Heart left ventricle (tissue), 16 donors: ENCODE results near the gene DDX10. TPM values are rescaled to one million over a fixed set of nuclear protein-coding genes. Genes with fewer than 3 reads are reported as not detected.

Source experiments
- ATAC-seq, 4 donors: fragments of 200-7000 bp; cut with Tn5 transposase; one replicate each; pipeline ENCODE4 v1.9.1; 2020 to 2022; ENCODE audit warnings: moderate library complexity in 4 of 4, mild to moderate bottlenecking in 3 of 4, moderate number of reproducible peaks in 1 of 4
- DNase-seq, 5 donors: peaks; one replicate each; pipeline ENCODE4 v3.0.0-alpha.2; 2020
- H3K27ac ChIP-seq, 12 donors: fragments of 200-600 bp; sonication (generic) in 4 of 12; one replicate each; pipeline versions ENCODE4 v1.5.0 to v1.8.0; 2016 to 2022; ENCODE audit warnings: mild to moderate bottlenecking in 2 of 12
- H3K27me3 ChIP-seq, 9 donors: fragments of 200-600 bp; sonication (generic) in 2 of 9; one replicate each; pipeline versions ENCODE4 v1.5.1 to v1.8.0; 2016 to 2022; ENCODE audit warnings: mild to moderate bottlenecking in 3 of 9
- H3K36me3 ChIP-seq, 9 donors: fragments of 200-600 bp; sonication (generic) in 2 of 9; one replicate each; pipeline versions ENCODE4 v1.5.0 to v1.8.0; 2018 to 2022; ENCODE audit warnings: mild to moderate bottlenecking in 2 of 9
- H3K4me1 ChIP-seq, 12 donors: fragments of 200-600 bp; sonication (generic) in 4 of 12; one replicate each; pipeline versions ENCODE4 v1.5.0 to v1.8.0; 2016 to 2022; ENCODE audit warnings: mild to moderate bottlenecking in 3 of 12
- H3K4me3 ChIP-seq, 12 donors: fragments of 200-600 bp; sonication (generic) in 4 of 12; one replicate each; pipeline versions ENCODE4 v1.5.0 to v1.8.0; 2017 to 2022; ENCODE audit warnings: mild to moderate bottlenecking in 9 of 12, moderate library complexity in 4 of 12
- H3K9me3 ChIP-seq, 12 donors: fragments of 200-600 bp; sonication (generic) in 4 of 12; one replicate each; pipeline versions ENCODE4 v1.5.0 to v1.8.0; 2016 to 2022; ENCODE audit warnings: mild to moderate bottlenecking in 1 of 12
- POLR2A ChIP-seq, 2 donors: fragments of 450-650 bp; IDR thresholded peaks; one replicate each; pipeline ENCODE4 v1.6.1; 2017; ENCODE audit warnings: antibody characterized with exemption in 2 of 2, mild to moderate bottlenecking in 2 of 2, moderate library complexity in 2 of 2
- WGBS, 4 donors: extraction: QIAGEN DNeasy Blood & Tissue Kit in 2 of 4; methylation state at CpG; one replicate each; pipeline versions ENCODE4 v1.1.5 to v1.1.7; 2013 to 2018; 5-methylcytosine and 5-hydroxymethylcytosine counted together
- intact Hi-C, 10 donors: fragments of 100-400 bp; cut with DNase I; formaldehyde crosslinking; loops; one replicate each; pipeline versions ENCODE4 v1.11.1 to v1.14.2; 2022
- polyA plus RNA-seq, 2 donors: library from polyadenylated mRNA; stranded (reverse); fragments of 200-250 nt; gene quantifications; one replicate each; pipeline ENCODE4 v1.2.3, GENCODE V29; 2013
- total RNA-seq, 9 donors: library from RNA; depleted of rRNA in 2 of 9; stranded (reverse); fragments of >200 nt in 2 of 9; fragmentation: NEBNext Ultra II Directional in 3 of 9; extraction: Animal tissue kit (Norgen Biotek cat#: 25700) in 3 of 9; gene quantifications; one replicate each; pipeline versions ENCODE4 v1.1.0 to v1.2.4, GENCODE V29; 2016 to 2023
- TF ChIP-seq, protein P1 (sequence below), 12 donors: fragments of 200-600 bp; sonication (generic) in 4 of 12; IDR thresholded peaks; one replicate each; pipeline versions ENCODE4 v1.5.0 to v1.8.0; 2018 to 2022; ENCODE audit warnings: antibody characterized with exemption in 12 of 12, mild to moderate bottlenecking in 5 of 12
- donor health status: ischemic (EF 13 %, LVEDD 7.1; RV severe dilation, severe dysfunction).
- donor health status: healthy with polysubstance abuse.
- donor health status: DM: no; HTN: yes; CAD: no.
- donor health status: DM: no; HTN: no; CAD: no.
- donor health status: ischemic (EF 25% LVEDD 6.9; RV normal size, moderate dysfunction).
- donor health status: ischemic (EF 25% LVEDD 5.7; RV mildly dilated, moderate dysfunction).
- donor health status: healthy.
- donor health status: DM: yes; HTN: yes; CAD: no.
- donor health status: ischemic (EF 35%, LVEDD 5.7; RV mildly dilated, moderate dysfunction).
- donor health status: nonischemic (EF 11% LVEDD 7.7; RV severe dilation, severe dysfunction).
- donor health status: DM: yes; HTN: yes; CAD: no.
- donor health status: PGD.
- donor health status: ischemic (EF 29% LVEDD 5.4; RV normal size, mild dysfunction).
- donor health status: nonischemic (EF 23%, LVEDD 6.1; RV moderate dilation, normal function).

Gene DDX10
- total and polyA plus RNA-seq, 11 donors = 8.3 to 17.2 (median 12.1) TPM

DNA sequence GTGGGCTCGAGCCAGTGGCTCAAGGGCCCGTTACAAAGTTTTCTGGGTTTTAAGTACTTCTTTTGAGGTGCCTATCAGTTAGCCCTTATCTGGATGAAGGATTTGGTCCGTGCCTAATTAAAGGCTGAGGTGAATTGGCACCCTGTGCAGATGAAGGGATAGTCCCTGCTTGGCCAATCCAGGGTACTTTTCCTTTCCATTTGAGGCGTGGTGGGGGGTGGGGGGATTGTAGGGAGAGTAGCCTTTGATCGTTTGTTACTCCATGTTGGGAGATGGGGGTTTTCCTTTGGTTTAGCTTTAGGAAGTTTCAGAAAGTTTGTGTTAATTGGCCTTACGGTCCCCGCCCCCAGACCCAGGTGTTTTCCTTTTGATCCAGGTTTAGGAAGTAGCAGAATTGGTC, 170.8 kb downstream of the DDX10 start:
- H3K27ac ChIP-seq = no peak overlapping the region
- WGBS, 4 donors = 88 to 95% (median 91%) methylated on average over 7 of the region's 7 CpGs
- intact Hi-C loops = no loop called here
- H3K36me3 ChIP-seq = peaks cover 0 to 19% (median 8%) of the 10 kb centered on the region in 9 donors
- no peak for ATAC-seq
- H3K4me1 ChIP-seq = no peaks in the 10 kb centered on the region
- H3K4me3 ChIP-seq = no peak overlapping the region
- H3K9me3 ChIP-seq = no peaks in the 10 kb centered on the region
- H3K27me3 ChIP-seq = no peaks in the 10 kb centered on the region
- TF ChIP-seq, protein P1, sequence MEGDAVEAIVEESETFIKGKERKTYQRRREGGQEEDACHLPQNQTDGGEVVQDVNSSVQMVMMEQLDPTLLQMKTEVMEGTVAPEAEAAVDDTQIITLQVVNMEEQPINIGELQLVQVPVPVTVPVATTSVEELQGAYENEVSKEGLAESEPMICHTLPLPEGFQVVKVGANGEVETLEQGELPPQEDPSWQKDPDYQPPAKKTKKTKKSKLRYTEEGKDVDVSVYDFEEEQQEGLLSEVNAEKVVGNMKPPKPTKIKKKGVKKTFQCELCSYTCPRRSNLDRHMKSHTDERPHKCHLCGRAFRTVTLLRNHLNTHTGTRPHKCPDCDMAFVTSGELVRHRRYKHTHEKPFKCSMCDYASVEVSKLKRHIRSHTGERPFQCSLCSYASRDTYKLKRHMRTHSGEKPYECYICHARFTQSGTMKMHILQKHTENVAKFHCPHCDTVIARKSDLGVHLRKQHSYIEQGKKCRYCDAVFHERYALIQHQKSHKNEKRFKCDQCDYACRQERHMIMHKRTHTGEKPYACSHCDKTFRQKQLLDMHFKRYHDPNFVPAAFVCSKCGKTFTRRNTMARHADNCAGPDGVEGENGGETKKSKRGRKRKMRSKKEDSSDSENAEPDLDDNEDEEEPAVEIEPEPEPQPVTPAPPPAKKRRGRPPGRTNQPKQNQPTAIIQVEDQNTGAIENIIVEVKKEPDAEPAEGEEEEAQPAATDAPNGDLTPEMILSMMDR (IDR thresholded peaks at IDR 0.05) = no peak
- no peak for TF ChIP-seq POLR2A (IDR thresholded peaks at IDR 0.05)
- DNase-seq = no peak

DNA sequence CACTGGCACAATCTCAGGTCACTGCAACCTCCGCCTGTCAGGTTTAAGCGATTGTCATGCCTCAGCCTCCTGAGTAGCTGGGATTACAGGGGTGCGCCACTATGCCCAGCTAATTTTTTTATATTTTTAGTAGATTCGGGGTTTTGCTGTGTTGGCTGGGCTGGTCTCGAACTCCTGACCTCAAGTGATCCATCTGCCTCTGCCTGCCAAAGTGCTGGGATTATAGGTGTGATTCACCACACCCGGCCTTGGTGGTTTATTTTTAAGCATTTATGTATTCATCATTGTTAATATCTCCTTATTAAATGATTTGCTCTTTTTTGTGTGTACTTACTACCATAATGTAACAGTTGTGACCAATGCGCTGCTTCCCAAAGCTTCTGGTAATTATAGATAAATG, 171.7 kb downstream of the DDX10 start:
- ATAC-seq (no peak), DNase-seq (no peak)
- Histone ChIP-seq H3K9me3 (no peaks in the 10 kb centered on the region), H3K27me3 (no peaks in the 10 kb centered on the region), H3K27ac (no peak overlapping the region), H3K4me3 (no peak overlapping the region), H3K36me3 (peaks cover 0 to 23% (median 8%) of the 10 kb centered on the region in 9 donors), H3K4me1 (no peaks in the 10 kb centered on the region)
- 88 to 97% (median 94%) methylated on average over 7 of the region's 7 CpGs for WGBS, 4 donors
- intact Hi-C loops = no loop called here
- TF ChIP-seq, protein P1 (IDR thresholded peaks at IDR 0.05) = no peak
- no peak for TF ChIP-seq POLR2A (IDR thresholded peaks at IDR 0.05)

DNA sequence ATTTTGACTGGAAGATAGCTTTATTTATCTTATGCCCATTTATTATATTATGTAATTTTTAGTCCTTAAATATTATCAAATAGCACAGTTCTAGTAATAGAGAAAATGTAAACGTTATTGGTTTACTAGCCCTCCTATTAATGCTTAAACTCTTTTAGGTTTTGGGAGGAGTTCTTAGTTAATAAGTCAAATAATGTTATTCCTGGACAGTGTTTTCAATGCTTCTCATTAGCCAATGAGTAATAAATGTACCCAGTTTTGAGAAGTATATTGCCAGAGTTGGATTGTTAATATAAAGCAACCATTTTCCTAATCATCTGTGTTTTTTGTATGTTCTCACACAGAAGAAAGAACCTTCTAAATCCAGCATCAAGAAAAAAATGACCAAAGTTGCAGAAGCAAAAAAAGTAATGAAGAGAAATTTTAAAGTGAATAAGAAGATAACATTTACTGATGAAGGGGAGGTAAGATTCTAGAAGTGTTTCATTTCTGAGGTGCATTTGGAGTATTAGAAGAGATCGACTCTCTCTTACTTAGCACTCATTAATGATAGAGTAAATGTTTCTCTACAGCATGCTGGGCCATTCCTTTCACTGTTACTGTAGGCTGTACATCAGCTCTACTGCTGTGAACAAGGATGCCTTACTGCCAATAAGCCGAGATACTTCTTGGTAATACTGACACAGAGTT, 173.4 kb downstream of the DDX10 start:
- Histone ChIP-seq H3K36me3 (peaks cover 0 to 27% (median 8%) of the 10 kb centered on the region in 9 donors), H3K9me3 (no peaks in the 10 kb centered on the region), H3K27ac (no peak overlapping the region), H3K4me1 (no peaks in the 10 kb centered on the region), H3K27me3 (no peaks in the 10 kb centered on the region), H3K4me3 (no peak overlapping the region)
- 93 to 95% (median 94%) methylated on average over 3 of the region's 3 CpGs for WGBS, 4 donors
- intact Hi-C loops = no loop called here
- ATAC-seq = no peak
- TF ChIP-seq POLR2A (IDR thresholded peaks at IDR 0.05) = no peak
- TF ChIP-seq, protein P1 (IDR thresholded peaks at IDR 0.05) = no peak
- no peak for DNase-seq

DNA sequence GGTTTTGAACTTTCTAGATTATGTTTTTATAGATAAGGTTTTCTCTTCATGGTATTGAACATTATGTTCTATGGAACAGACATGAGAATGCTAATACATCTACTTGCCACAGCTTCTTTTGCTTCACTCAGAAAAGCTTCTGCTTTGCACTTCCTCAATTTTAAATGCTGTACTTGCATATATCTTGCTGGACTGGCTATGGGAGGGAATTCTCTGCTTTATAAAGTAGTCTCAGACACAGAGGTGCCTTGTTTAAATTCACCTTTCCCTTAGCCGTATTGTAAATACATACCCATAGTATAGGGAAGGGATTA, 173.9 kb downstream of the DDX10 start:
- H3K27ac ChIP-seq = no peak overlapping the region
- peaks cover 0 to 28% (median 8%) of the 10 kb centered on the region in 9 donors for H3K36me3 ChIP-seq
- H3K27me3 ChIP-seq = no peaks in the 10 kb centered on the region
- DNase-seq (no peak), ATAC-seq (no peak)
- TF ChIP-seq, protein P1 (IDR thresholded peaks at IDR 0.05) = no peak
- intact Hi-C loops = no loop called here
- 92 to 100% (median 95%) methylated on average over 1 of the region's 1 CpG for WGBS, 4 donors
- no peak overlapping the region for H3K4me3 ChIP-seq
- H3K9me3 ChIP-seq = no peaks in the 10 kb centered on the region
- H3K4me1 ChIP-seq = no peaks in the 10 kb centered on the region
